ENCODE measurements around the gene RTN4RL2. TPM values are rescaled to one million over a fixed set of nuclear protein-coding genes. Genes with fewer than 3 reads are reported as not detected.

Gene RTN4RL2
- total RNA-seq, 1 experiment from 2014 or later = 15.5 TPM

- Mint-ChIP-seq H3K4me1 (peaks cover 56% of the 10 kb centered on the region), H3K36me3 (peaks cover 5% of the 10 kb centered on the region; the same call in 1 of the 2 replicates), H3K9me3 (no peaks in the 10 kb centered on the region), H3K27ac (0 out of 2 replicates have a peak overlapping the region, but pooled peaks have one; percentile 14), H3K4me3 (no peak overlapping the region), H3K27me3 (ENCODE audit: low read depth) (peaks cover 74% of the 10 kb centered on the region)
- DNase-seq (ENCODE audit: low spot score) = peak; percentile 93
- TF ChIP-seq, protein P1, sequence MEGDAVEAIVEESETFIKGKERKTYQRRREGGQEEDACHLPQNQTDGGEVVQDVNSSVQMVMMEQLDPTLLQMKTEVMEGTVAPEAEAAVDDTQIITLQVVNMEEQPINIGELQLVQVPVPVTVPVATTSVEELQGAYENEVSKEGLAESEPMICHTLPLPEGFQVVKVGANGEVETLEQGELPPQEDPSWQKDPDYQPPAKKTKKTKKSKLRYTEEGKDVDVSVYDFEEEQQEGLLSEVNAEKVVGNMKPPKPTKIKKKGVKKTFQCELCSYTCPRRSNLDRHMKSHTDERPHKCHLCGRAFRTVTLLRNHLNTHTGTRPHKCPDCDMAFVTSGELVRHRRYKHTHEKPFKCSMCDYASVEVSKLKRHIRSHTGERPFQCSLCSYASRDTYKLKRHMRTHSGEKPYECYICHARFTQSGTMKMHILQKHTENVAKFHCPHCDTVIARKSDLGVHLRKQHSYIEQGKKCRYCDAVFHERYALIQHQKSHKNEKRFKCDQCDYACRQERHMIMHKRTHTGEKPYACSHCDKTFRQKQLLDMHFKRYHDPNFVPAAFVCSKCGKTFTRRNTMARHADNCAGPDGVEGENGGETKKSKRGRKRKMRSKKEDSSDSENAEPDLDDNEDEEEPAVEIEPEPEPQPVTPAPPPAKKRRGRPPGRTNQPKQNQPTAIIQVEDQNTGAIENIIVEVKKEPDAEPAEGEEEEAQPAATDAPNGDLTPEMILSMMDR (IDR thresholded peaks at IDR 0.05) = peak; percentile 73
- no peak for TF ChIP-seq NR2C2 (CRISPR knock-in tag; IDR thresholded peaks at IDR 0.05)
- ATAC-seq = peak; percentile 60
- POLR2A ChIA-PET = interaction anchor here (0.9 to 1.0 kb wide), 2 partner anchors 19 to 23 kb away, joined by 3 read pairs; no protein-coding TSS in a partner anchor
- CTCF ChIA-PET = interaction anchor here (0.7 to 9.7 kb wide), 9 partner anchors 13 to 164 kb away, joined by 3 to 260 read pairs (median 5); partner anchors contain the start of gene RTN4RL2
These were observed 20.2 kb downstream of the RTN4RL2 start for GRCh38 chr11:57480409-57481137.

- DNase-seq (ENCODE audit: low spot score) (no peak), ATAC-seq (no peak)
- peak overlapping the region; percentile 72 for H3K4me3 Mint-ChIP-seq
- CTCF ChIA-PET = interaction anchor here (1.4 to 9.7 kb wide), 6 partner anchors 12 to 136 kb away, joined by 4 to 260 read pairs (median 32); partner anchors contain the start of gene RTN4RL2
- H3K4me1 Mint-ChIP-seq = peaks cover 51% of the 10 kb centered on the region
- no peaks in the 10 kb centered on the region for H3K9me3 Mint-ChIP-seq
- no peak overlapping the region for H3K27ac Mint-ChIP-seq
- TF ChIP-seq ZMAT4 (CRISPR knock-in tag; IDR thresholded peaks at IDR 0.05) = no peak
- no peak for TF ChIP-seq FOXK1 (CRISPR knock-in tag; IDR thresholded peaks at IDR 0.05)
- TF ChIP-seq, protein P2, sequence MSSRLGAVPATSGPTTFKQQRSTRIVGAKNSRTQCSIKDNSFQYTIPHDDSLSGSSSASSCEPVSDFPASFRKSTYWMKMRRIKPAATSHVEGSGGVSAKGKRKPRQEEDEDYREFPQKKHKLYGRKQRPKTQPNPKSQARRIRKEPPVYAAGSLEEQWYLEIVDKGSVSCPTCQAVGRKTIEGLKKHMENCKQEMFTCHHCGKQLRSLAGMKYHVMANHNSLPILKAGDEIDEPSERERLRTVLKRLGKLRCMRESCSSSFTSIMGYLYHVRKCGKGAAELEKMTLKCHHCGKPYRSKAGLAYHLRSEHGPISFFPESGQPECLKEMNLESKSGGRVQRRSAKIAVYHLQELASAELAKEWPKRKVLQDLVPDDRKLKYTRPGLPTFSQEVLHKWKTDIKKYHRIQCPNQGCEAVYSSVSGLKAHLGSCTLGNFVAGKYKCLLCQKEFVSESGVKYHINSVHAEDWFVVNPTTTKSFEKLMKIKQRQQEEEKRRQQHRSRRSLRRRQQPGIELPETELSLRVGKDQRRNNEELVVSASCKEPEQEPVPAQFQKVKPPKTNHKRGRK (CRISPR knock-in tag; IDR thresholded peaks at IDR 0.05; ENCODE audit: borderline replicate concordance) = no peak
- no peak for TF ChIP-seq RELA (CRISPR knock-in tag; IDR thresholded peaks at IDR 0.05; ENCODE audit: borderline replicate concordance)
- TF ChIP-seq NFATC4 (CRISPR knock-in tag; IDR thresholded peaks at IDR 0.05) = no peak
- TF ChIP-seq ELF4 (CRISPR knock-in tag; IDR thresholded peaks at IDR 0.05; ENCODE audit: low read depth) = no peak
- TF ChIP-seq, protein P3, sequence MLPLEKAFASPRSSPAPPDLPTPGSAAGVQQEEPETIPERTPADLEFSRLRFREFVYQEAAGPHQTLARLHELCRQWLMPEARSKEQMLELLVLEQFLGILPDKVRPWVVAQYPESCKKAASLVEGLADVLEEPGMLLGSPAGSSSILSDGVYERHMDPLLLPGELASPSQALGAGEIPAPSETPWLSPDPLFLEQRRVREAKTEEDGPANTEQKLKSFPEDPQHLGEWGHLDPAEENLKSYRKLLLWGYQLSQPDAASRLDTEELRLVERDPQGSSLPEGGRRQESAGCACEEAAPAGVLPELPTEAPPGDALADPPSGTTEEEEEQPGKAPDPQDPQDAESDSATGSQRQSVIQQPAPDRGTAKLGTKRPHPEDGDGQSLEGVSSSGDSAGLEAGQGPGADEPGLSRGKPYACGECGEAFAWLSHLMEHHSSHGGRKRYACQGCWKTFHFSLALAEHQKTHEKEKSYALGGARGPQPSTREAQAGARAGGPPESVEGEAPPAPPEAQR (CRISPR knock-in tag; IDR thresholded peaks at IDR 0.05) = no peak
- no peak for TF ChIP-seq CREM (CRISPR knock-in tag; IDR thresholded peaks at IDR 0.05)
- TF ChIP-seq GRHL2 (CRISPR knock-in tag; IDR thresholded peaks at IDR 0.05; ENCODE audit: insufficient replicate concordance, severe bottlenecking) = no peak
- TF ChIP-seq, protein P4, sequence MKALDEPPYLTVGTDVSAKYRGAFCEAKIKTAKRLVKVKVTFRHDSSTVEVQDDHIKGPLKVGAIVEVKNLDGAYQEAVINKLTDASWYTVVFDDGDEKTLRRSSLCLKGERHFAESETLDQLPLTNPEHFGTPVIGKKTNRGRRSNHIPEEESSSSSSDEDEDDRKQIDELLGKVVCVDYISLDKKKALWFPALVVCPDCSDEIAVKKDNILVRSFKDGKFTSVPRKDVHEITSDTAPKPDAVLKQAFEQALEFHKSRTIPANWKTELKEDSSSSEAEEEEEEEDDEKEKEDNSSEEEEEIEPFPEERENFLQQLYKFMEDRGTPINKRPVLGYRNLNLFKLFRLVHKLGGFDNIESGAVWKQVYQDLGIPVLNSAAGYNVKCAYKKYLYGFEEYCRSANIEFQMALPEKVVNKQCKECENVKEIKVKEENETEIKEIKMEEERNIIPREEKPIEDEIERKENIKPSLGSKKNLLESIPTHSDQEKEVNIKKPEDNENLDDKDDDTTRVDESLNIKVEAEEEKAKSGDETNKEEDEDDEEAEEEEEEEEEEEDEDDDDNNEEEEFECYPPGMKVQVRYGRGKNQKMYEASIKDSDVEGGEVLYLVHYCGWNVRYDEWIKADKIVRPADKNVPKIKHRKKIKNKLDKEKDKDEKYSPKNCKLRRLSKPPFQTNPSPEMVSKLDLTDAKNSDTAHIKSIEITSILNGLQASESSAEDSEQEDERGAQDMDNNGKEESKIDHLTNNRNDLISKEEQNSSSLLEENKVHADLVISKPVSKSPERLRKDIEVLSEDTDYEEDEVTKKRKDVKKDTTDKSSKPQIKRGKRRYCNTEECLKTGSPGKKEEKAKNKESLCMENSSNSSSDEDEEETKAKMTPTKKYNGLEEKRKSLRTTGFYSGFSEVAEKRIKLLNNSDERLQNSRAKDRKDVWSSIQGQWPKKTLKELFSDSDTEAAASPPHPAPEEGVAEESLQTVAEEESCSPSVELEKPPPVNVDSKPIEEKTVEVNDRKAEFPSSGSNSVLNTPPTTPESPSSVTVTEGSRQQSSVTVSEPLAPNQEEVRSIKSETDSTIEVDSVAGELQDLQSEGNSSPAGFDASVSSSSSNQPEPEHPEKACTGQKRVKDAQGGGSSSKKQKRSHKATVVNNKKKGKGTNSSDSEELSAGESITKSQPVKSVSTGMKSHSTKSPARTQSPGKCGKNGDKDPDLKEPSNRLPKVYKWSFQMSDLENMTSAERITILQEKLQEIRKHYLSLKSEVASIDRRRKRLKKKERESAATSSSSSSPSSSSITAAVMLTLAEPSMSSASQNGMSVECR (CRISPR knock-in tag; IDR thresholded peaks at IDR 0.05; ENCODE audit: borderline replicate concordance) = no peak
- no peak for TF ChIP-seq GABPB1 (CRISPR knock-in tag; IDR thresholded peaks at IDR 0.05)
- peaks cover 67% of the 10 kb centered on the region for H3K27me3 Mint-ChIP-seq (ENCODE audit: low read depth)
- POLR2A ChIA-PET = interaction anchor here (0.9 to 1.0 kb wide), 2 partner anchors 20 to 24 kb away, joined by 3 read pairs; no protein-coding TSS in a partner anchor
- H3K36me3 Mint-ChIP-seq = peaks cover 9% of the 10 kb centered on the region; the same call in 1 of the 2 replicates
These were observed 21.0 kb downstream of the RTN4RL2 start for GRCh38 chr11:57481315-57481714.

All from WTC11 (cell line).